GM19240 (cell line): ENCODE measurements around the gene COL2A1.

Experiments used
- DNase-seq: peaks from one replicate; pipeline ENCODE4 v3.0.0; 2011; ENCODE audit warnings: low spot score; ENCODE audit not compliant: insufficient read length

The COL2A1 gene

GRCh38 chr12:47946413-47947323, 57.6 kb downstream of the COL2A1 start:
- DNase-seq = no peak

DNA sequence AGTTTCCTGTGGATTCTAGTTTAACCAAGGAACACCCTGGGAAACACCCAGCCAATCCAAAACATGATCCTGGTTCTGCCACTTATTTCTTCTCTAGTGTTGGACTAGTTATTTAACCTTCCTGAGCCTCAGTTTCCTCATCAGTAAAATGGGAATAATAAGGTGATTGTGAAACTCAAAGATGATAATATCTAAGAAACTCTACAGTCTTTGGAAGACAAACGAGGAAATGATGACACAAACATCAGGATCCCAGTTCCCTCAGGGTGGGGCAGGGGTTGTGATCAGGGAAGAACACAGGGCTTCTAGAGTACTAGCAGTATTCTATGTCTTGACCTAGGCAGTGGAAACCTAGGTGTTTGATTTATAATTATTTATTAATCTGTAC, 58.9 kb downstream of the COL2A1 start:
- no peak for DNase-seq

GRCh38 chr12:47944685-47945340, 59.5 kb downstream of the COL2A1 start:
- DNase-seq = no peak

DNA sequence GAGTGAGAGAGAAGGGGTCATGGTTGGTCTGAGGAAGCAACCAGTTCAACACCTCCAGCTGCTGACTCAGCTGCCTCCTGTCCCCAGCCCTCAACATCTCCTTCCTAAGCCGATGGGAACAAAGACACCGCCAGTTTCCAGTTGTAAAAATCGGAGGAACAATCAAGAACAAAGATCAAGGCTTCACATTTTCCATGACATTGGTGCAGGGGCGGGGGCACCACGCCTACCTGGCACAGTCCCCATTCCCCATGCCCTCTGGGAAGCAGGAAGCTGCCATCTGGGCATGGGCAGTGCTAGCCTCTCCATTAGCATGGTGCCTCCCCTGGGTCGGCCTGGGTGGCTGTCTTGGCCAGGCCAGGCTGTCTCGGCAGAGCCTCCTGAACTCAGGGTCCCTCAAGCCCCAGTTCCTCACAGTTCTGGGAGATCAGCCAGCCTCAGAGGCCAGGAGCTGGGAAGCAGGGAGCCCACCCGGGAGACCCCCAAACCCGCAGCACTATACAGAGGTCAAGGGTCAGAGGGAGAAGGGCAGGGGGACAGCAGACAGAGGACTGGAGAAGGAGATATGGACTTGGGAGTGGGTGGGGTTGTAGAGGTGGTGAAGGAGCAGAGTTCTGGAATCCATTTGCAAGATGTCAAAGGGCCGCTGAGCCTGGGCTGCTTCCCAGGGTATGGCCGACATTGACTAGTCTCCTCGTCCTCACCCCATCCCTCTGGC, 60.5 kb downstream of the COL2A1 start:
- DNase-seq = no peak

GRCh38 chr12:47942614-47943225, 61.6 kb downstream of the COL2A1 start:
- no peak for DNase-seq

DNA sequence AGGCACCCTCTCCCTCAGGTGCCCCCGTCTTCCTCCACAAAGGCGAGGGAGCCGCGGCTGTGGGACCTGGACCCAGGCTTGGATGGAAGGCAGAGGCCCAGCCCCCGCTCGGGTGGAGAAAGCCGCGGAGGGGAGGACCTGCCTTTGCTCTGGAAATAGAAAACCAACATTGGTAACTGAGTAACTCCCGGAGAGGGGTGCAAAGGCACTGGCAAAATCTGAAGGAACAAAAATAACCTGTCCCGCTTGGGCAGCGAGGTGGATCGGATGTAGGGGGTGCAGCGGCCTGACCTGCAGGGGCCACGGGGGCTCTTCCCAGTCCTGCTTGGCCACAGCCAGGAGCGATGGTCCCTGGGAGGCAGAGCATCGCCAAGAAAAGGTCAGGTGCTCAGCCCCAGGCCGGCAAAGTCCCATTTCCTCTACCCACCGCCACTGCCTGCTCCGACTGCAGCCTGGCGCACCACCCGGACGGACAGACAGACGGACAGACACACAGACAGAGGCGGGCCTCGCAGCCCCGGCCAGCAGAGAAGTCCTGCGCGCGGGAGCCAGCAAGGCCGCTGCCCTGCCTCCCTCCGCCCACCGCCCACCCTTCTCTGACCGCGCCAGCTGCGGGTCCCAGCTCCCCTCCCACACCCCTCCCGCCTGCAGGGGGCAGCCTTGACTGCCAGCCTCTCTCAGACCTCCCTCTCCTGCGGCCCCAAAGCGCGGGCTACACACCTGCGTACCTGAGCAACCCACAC, 62.2 kb downstream of the COL2A1 start:
- DNase-seq = no peak

DNA sequence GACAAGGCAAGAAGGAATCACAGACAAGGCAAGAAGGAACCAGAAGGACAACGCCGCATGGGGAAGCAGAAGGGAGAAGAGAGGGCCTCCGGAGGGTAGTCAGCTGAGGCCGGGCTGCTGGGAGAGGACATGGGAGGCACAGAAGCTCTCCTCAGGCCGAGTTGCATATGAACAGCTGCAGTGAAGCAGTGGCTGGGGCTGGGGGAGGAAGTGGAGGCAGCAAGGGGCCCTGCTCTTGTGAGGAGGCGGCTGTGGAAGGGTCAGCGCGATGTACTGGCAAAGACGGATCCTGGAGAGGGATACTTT, 62.8 kb downstream of the COL2A1 start:
- no peak for DNase-seq

DNA sequence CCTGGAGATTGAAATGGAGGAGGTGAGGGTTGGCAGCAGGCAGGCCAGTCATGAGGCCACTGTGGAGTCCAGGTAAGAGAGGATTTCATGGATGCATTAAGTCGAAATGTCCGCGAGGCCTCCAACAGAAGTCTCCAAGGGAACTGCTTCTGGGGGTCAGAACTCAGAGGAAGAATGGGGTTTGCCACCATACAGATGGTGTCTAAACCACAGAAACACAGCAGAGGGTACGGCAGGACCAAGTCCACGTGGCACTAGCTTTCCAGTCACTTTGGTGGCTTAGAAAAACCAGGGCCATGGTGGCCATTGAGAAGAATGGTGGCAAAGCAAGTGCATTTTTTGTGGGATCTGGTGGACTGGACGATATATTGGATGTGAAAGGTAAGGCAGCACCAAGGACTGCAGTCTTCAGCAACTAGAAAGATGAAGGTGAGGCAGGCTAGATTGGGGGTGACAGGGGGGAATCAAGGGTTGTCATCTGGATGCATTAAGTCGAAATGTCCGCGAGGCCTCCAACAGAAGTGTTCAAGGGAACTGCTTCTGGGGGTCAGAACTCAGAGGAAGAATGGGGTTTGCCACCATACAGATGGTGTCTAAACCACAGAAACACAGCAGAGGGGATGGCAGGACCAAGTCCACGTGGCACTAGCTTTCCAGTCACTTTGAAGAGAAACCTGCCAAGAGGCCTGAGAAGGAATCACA, 63.4 kb downstream of the COL2A1 start:
- no peak for DNase-seq

GRCh38 chr12:47939009-47939601, 65.2 kb downstream of the COL2A1 start:
- no peak for DNase-seq

GRCh38 chr12:47938594-47938993, 65.7 kb downstream of the COL2A1 start:
- DNase-seq = no peak

DNA sequence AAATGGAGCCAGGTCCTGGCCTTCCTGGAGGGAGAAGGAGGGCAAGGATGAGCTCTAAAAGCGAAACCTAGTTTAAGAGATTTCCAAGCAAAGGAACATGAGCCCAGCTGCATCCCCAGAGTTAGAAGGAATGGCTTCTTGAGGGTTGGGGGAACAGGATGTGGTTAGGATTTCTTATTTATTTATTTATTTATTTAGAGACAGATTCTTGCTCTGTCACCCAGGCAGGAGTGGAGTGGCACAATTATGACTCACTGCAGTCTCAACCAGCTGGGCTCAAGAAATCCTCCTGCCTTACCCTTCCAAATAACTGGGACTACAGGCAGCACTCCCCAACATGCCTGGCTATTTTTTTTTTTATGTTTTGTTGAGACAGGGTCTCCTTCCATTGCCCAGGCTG, 66.2 kb downstream of the COL2A1 start:
- no peak for DNase-seq

DNA sequence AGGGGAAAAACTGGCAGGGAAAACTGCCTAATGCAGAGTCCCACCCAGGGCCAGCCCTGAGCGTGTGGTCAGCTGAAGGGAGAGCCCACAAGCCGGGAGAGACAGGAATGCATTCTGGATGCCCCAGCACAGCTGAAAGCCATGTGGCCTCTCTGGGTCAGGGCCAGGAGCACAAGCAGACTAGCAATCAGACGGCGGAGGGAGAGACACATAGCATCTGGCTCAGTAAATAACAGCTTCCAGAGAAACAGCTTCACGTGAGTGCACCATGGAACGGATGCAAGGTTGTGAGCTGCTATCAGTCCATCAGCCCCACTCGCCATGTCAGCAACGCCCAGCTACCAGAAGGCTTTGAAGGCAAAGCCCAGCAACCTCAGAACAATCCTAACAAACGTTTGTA, 69.1 kb downstream of the COL2A1 start:
- DNase-seq = no peak

DNA sequence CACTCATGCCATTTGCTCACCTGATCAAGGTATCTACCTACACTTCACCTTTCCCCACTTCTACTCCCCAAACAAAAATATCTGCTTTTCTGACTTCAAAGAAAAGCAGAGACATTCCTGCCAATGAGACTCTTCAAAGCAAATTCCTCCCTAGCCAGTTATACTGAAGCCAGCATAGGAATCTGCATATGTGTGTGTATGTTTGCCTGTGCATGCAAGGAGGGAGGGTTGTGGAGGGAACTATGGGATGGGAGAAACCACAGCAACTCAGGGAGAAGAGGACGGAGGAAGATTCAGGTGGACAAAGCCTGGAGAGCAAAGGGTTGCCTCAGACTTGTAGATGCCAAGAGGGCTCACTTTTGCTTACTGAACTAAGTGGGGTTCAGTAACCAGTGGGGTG, 73.1 kb downstream of the COL2A1 start:
- DNase-seq = no peak

GRCh38 chr12:47930634-47931033, 73.6 kb downstream of the COL2A1 start:
- no peak for DNase-seq

DNA sequence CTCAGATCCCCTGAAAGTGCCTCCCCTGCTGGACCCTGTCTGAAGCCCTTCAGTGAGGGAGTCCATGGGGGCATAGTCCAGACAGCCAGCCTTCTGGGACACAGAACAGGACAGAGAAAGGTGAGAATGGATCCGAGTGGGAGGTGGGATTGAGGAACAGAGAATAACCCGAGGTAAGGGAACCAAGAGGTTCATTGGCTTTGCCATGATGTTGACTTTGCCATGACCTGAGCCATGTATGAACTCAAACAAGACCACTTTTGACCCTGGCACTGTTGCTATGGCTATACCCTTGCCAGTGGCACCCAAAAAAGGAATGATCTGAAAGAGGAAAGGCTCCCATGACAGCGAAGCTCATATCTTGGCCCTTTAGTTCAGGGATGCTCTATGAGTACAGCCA, 76.9 kb downstream of the COL2A1 start:
- no peak for DNase-seq
